HG03196 (cell line): ENCODE data around the gene IPO7.

Experiments
- ATAC-seq: cut with Tn5 transposase; IDR thresholded peaks from one replicate; pipeline ENCODE4 v1.9.1; 2021; ENCODE audit not compliant: unreplicated experiment

Gene IPO7

GRCh38 chr11:9489080-9489765 lies 104.8 kb downstream of the IPO7 start:
- ATAC-seq, result no peak

GRCh38 chr11:9490376-9490775 lies 105.9 kb downstream of the IPO7 start:
- ATAC-seq, result no peak

GRCh38 chr11:9493492-9493891 lies 109.0 kb downstream of the IPO7 start:
- no peak for ATAC-seq

- no peak for ATAC-seq
Measured at GRCh38 chr11:9494316-9494715, 109.9 kb downstream of the IPO7 start.

GRCh38 chr11:9495803-9496514 lies 111.5 kb downstream of the IPO7 start:
- ATAC-seq, result no peak
